Stimulated activated CD8-positive, alpha-beta memory T cell treated with anti-CD3 and anti-CD28 coated beads, Interleukin-2, amount 100 ng/mL, for 48 hours (primary cell): ENCODE measurements around the gene IKZF2.

ENCODE experiments used
- DNase-seq, 2 donors: peaks; one replicate each; pipeline ENCODE4 v3.0.0-alpha.2; 2020; ENCODE audit warnings: low read depth in 2 of 2

IKZF2 gene

DNA sequence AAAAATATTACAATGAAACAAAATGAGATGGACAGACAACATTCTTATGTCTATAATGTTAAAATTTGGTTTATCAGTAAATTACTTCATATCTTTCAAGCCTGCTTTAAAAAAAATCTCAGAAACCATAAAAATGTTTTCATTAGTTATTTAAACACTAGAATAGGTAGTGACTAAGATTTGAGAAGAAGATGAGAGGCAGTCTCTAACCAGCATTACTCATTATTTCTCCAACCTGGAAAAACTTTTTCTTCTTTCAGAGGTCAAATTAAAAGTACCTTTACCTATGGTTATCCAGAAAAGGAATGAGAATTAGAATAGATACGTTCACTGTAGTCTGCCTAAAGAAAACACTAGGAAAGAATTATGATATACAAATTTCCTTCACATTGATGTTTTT is 50.3 kb downstream of the IKZF2 start:
- no peak for DNase-seq

DNA sequence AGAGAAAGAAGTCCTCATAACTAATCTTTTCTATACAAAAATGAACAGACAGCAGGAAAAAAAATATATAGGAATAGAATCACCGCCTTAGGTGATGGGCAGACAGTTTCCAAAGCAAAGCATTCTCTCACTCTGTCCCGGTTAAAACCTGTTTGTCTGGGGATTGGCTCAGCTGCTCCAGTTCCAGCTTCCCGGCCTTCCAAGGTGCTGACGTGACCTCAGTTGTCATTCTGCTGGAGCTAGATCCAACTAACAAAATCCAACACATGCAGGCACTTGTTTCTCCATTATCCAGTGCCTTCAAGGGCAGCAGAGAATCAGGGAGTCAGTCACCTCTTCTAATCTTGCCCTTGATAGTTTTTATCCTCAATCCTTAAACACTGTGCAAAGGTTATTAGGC is 52.8 kb downstream of the IKZF2 start:
- no peak for DNase-seq

DNA sequence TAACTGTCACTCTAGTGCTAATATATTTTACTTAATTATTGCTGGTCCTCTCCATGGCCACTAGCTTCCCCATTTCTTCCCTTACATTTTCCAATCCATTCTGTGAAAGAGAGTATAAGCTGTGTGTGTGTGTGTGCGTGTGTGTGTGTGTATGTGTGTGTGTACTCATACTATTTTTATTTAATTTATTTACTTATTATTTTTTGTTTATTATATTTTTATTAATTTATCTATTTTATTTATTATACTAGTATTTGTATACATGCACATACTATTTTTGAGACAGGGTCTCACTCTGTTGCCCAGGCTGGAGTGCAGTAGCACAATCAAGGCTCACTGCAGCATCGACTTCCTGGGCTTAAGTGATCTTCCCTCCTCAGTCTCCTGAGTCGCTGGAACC is 59.6 kb downstream of the IKZF2 start:
- DNase-seq: no peak

DNA sequence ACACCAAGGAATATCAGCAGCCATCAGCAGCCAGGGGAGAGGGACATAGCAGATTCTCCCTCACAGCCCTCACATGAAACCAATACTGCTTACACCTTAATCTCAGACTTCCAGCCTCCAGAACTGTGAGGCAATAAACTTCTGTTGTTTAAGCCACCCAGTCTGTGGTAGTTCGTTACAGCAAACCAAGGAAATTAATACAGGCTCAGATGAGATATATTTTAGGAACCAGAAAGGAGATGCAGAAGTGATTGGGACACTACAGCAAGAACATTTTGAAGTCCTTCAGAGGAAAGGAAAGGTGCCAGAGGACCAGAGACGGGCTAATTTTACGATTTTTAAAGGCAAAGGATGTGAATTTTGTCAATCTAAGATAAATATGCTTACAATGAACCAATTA is 60.6 kb downstream of the IKZF2 start:
- DNase-seq: no peak

DNA sequence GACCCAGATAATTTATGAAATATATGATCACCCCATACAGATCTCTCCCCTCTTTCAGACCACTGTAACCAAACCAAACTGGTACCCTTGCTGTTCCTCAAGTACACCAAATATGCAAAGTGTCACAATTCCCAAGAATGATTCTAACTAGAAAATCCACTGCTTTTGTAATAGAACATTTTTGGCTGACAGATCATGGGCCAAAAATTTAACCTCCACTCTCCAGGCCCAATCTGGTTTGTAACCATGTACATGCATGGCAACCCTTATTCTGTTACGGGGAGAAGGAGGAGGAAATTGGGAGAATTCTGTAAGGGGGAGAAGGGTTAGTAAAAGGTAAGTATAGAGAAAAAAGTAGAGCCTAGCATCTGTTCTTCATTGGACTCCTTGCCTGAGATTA is 62.0 kb downstream of the IKZF2 start:
- DNase-seq: no peak

DNA sequence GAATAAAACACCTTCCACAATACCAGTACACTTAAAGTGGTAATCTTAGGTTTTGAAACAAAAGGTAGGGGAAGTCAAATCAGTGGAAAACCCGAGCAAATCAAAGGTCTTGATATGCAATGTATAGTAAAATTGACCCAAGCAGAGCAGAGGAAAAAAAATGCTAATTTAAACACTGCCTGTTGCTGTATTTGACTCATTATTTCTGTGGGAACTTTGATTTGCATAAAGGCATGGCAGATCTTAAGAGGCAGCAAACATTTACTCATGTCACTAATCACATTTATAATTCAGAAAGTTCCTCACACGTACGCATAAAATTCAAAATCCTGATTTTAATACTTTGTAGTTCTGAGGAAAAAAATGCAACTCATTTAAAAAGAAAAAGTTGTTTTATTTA is 64.4 kb downstream of the IKZF2 start:
- DNase-seq: no peak

DNA sequence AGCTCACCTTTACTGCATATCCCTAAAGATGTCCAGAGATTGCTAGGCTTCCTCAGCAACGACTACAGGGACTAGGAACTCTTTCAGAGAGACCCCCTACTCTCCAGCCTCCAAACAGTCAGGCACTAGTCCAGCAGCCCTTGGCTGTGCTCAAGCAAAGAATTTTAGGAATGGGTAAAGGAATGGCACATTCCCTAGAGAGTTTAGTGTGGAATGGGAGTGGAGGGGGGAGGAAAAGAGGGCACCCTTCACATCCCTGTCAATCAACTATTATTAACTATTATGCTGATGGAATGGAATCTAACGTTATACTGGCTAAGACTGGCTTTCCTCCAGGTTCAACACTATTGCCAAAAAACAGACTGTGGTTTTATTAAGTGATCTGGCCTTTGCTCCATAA is 64.8 kb downstream of the IKZF2 start:
- no peak for DNase-seq

DNA sequence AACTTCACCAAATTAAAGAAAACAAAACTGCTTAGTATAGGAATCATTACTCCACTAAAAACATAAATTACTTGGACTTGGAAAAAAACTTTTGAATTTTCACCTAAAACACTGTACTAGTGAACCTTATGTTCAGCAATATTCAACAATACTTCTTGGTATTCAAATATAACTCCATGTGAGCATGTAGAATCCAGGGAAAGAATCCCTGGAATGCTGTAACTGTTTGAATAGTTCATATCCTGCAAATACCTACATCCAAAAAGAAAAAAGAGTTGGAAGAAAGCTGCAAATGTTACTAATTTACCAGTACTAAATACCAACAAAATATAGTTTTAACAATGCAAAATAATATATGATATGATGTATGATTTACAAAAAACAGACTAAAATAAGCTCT is 65.4 kb downstream of the IKZF2 start:
- DNase-seq: no peak

DNA sequence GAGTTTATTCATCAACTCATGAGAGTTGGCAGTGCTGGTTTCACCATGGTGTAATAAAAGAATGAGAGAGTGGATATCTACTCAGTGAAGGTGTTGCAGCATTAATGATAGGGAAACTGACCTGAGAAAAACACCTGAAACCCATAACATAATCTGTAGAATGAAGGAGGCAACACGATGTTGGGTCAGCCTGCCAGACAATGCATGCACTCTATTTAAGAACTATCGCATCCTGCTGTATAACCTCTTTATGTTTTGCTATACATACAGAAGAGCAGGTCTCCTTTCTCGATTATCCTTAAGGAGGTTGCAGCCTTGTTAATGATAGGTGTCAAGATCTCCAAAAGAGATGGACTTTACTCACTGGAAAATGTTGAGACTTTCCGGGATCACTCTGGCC is 65.9 kb downstream of the IKZF2 start:
- no peak for DNase-seq

DNA sequence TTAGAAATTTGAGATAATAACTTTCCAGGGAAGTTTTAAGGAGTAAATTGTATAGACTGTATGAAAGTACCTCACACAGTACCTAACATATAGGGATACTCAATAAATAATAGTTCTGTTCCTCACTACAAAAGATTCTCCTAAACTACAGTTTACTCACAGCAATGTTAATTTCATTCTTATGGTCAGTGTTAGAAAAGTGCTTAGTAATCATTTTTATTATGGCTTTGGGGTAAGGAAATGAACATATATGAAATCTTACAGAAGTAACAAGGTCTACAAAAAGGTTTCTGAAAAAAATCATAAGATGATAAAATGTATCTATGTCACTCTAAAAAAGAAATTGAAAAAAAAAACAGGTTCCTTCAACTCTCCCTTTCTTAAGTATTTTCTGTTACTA is 67.2 kb downstream of the IKZF2 start:
- DNase-seq: no peak

DNA sequence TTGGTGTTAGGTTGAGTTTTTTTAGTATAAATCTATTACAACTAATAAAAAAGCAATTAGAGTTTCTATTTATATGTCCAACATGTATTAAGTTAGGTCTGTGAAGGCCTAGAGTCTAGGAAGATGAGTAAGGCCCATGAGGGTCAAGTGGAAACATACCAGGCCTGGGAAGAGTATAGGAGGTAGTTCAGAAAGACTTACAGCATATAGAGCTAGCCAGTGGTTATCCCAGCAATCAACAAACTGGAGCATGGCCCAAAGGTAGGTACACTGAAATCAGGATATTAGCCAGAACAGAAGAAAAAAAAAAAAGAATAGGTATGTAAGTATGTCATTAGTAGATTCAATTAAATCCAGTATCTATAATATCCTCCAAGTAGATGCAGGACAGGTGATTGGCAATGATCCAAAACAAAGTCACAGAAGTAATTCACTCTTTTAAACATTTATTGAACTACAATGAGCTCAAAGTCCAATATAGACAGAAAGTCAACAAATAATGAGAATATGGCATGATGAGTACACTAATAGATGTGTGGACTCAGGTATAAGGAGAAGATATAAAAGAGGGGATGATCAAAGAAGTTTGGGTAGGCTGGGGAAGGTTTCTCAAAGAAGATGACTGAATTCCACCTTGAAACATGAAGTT is 70.3 kb downstream of the IKZF2 start:
- DNase-seq: no peak

DNA sequence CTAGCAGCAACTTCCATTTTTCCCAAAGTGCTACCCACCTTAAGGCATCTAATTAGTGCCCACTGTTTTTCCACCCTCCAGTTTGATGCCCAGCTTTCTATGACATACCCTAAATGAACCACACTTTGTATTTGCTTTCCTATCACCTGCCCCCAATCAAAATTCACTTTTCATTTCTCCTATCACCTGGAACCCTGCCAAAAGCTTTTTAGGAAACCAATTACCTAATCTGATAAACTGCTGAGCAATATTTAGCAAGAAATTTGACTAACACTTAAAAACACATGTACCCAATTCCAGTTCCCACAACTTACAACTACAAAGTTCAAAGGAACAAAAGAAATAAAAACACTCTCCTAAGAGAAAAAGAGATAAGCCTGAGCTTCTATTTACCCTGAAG is 71.7 kb downstream of the IKZF2 start:
- no peak for DNase-seq

DNA sequence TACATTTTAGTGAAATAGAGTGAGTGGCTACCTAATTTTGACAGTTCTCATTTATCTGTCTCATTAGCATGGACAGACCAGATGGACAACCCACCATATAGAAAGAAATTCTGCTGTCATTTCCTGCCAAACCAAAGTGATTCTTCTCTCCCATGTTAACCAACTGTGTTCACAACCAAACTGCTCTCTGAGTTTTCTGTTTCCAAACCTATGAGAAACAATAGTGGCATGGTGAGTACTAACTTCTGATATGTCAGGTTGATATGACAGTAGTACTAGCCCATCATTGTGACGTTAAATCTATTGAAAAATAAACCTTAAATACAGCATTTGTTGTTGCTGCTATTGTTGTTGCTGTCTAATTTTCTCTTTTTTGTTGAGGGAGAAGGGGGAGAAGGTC is 72.7 kb downstream of the IKZF2 start:
- no peak for DNase-seq

DNA sequence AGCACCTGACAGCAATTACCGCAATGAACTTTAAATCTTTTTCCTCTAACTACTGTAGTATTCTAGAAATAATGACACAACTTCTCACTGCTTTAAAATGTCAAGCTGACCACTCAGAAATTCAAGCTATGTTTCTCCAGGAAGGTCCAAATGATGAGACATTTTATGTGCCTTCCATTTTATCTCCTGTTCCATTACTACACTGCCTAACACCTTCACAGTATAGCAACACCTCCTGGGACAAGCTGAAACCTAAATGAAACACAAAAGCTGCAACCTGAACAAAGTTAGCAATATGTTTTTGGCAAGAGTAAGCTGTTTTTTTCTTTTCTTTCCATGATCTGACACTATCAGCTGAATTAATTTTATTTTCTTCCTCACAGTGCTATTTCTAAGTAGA is 81.9 kb downstream of the IKZF2 start:
- DNase-seq: no peak

DNA sequence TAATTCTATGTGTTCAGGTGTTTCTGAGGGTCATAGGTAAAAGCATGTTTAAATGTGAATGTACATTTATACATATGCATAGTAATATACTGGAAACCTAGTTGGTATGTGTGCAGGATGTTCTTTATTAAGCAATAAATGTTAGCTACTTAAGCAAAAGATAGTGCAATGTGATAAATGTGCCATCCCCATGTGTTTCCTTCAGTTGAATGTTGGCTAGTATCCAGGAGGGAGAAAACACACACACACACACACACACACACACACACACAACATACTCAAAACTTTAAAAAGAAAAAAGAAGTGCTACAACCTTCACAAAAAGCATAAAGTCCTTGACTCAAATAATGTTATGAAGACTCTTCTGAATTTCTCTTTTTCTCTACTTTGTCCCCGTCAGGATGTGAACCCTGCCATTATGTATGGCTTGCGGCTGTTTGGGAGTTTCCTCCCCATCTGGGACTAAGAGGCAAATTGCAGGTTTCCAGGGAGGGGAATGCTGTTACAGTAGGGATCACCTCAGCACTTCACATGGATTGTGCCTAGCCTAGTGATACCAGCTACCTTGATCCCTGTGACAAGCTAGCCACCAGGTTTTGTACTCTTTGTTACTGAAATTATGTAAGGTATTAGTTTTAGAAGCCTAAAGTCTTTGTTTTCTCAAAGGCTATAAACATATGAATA is 82.6 kb downstream of the IKZF2 start:
- DNase-seq: no peak

DNA sequence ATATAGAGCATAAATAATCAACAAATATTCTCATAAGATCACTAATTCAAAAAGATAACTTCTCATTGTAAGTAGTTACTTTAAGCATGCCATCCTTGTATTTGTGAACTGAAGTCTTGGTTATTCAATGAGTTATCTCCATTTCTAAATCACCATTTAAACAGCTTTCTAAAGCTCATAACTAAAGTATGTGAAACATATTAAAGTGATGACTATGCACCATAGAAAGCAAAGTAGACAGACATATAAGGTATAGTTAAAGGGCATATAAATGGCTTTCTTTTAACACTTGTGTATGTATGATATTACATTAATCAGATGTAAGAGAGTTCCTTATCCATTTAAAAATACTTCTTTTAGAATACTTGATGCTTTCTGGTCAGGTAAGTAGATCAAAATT is 83.5 kb downstream of the IKZF2 start:
- no peak for DNase-seq

DNA sequence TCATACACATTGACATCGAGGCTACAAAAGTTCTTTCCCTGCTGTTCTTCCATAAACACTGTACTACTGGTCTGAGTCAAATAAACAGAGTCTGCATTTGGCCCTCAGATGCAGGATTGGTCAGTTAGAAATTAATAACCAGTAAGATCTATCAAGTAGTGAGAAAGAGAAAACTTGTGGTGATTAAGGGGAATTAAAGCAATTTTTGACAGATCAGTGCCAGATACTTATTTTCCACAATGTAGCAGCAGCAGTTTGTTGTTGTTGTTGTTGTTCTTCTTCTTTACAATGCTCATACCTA is 85.0 kb downstream of the IKZF2 start:
- DNase-seq: no peak

DNA sequence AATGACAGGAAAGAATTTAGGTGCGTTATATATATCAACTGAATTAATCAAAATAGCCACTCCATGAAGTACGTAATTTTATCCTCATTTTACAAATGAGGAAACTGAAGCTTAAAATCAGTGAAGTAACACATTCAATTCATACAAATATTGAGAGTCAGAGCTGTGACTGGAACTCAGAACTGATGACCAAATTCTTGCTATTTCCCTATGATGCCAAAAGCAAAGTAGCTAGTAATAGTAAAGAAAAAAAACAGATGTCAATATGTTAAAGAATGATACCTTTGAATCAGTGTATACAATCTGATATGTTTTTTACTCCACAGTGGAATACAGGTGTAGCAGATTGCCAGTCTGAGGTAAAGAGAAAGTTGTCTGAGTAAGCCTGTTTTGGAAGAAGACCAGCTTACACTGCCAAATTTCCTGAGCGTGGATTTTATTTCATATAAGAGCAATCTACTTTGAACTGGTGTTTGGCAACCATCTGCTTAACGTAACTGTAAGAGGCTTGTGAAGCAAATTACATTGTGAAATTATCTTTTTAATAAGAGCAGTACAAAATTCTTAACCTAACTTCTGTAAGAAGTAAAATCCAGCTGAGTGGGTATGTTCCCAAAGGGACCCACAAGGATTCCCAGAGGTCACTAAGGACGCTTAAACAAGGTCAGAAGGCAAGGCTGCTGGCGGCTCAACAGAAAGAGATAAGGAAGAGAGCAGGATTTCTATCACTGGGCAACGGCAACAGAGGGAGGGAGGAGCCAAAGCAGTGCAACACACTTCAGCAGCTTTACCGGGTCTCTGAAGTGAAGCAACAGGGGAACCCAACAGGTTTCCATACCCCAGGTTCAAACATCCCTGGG is 85.6 kb downstream of the IKZF2 start:
- no peak for DNase-seq

DNA sequence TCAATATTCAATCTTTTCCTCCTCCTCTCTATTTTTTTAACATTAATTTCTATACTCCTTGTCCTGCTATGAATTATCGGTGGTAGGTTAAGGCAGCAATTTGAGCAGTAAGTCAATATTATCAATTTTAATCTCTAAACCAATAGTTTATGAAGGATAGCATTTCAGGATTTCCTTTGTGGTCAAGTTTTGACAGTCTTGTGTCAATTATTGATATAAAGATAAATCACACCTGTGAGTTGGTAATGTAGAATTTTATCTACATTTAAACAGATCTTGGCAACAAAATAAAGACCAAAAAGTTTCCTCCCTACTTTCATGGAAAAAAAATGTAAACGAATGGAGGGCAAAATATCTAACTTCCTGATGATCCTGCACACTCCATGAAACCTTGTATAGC is 87.3 kb downstream of the IKZF2 start:
- DNase-seq: no peak

DNA sequence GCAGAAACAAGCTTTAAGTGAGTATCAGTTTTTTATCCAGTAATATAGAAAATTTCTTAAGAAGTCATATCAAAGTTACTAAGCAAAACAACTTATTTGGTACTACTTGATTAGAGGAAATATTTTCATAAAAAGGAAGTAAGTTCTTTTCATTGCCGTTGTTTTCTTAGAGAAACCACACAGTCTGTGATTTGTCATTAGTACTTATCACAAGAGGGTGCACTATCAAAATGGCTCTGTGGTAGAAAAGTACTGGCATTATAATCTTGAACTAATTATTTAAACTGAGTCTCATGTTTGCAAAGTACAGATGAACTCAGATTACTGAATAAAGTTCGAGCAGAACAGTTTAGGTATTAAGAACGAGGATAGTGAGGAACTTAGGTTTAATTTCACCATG is 93.4 kb downstream of the IKZF2 start:
- DNase-seq: no peak

DNA sequence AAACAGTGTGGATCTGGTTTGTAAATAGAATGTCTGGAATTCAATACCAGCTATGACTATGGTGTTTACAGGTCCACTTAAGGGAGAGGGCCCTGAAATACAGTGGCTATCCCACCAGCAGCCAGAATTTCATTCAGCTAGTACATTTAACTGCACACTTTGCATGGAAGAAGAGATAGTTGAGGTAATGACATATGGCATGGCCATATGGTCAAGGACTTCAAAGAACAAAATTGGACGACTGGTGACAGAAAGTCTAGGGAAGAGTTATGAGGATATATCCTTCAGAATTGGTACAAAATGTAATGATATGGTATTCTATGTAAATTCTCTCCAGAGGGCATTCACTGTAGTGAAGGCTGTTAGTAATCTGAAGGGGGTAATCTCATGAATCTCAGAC is 105.0 kb downstream of the IKZF2 start:
- DNase-seq: no peak

DNA sequence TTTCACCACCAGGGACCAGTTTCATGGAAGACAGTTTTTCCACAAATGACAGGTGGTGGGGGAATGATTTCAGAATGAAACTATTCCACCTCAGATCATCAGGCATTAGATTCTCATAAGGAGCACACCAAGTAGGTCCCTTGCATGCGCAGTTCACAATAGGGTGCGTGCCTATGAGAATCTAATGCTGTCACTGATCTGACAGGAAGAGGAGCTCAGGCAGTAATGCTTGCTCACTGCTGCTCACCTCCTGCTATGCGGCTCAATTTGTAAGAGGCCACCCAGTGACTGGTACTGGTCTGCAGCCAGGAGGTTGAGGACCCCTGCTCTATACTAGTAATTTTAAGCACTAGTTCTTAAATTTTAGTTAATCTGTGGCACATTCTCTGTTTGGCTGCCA is 107.8 kb downstream of the IKZF2 start:
- no peak for DNase-seq

DNA sequence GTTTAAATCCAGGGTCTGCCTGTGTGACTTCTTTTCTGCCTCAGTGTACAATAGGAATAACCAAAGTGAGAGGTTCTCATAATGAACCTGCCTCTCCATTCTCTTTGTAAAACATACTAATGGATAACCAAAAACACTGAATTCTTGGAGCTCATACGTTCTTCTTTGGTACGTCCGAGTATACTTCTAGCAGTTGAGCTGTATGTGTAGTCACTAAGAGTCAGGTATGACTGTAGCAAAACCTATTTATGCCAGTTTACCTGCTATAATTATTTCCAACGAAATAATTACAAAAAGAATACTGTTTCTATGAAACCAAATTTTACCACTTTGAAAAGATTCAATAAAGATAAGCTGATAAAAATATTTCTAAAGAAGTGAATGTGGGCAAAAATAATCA is 109.2 kb downstream of the IKZF2 start:
- DNase-seq: no peak
